CD4-positive, alpha-beta memory T cell (primary cell): ENCODE data around the gene MLXIP. TPM values are rescaled to one million over a fixed set of nuclear protein-coding genes. Genes with fewer than 3 reads are reported as not detected.

Experiments
- CTCF ChIA-PET: fragments of 350-600 bp; sonication (Branson Sonifier 250); formaldehyde crosslinking; loops from one replicate; lab custom pipeline; 2021; ENCODE audit warnings: inconsistent platforms; ENCODE audit not compliant: partially characterized antibody; lab: Charles Lee
- POLR2A ChIA-PET: fragments of 350-600 bp; sonication (Branson Sonifier 250); formaldehyde crosslinking; loops from one replicate; lab custom pipeline; 2021; ENCODE audit not compliant: partially characterized antibody; lab: Charles Lee
- DNase-seq, 5 donors: peaks; one replicate each; pipeline versions ENCODE4 v3.0.0 to v3.0.0-alpha.2; 2020 to 2022; ENCODE audit warnings: mixed read lengths in 1 of 5
- H3K27ac ChIP-seq: one replicate; pipeline ENCODE4 v1.7.0; 2013; ENCODE audit warnings: low read depth, low read length
- H3K27me3 ChIP-seq: 2 replicates; pipeline ENCODE4 v1.7.0; 2013; ENCODE audit warnings: mild to moderate bottlenecking, low read length, moderate library complexity; ENCODE audit not compliant: insufficient read depth
- H3K36me3 ChIP-seq: 2 replicates; pipeline ENCODE4 v1.7.0; 2013; ENCODE audit warnings: mild to moderate bottlenecking, low read length, moderate library complexity; ENCODE audit not compliant: insufficient read depth
- H3K4me1 ChIP-seq: 2 replicates; pipeline ENCODE4 v1.7.0; 2013; ENCODE audit warnings: mild to moderate bottlenecking, low read length, moderate library complexity; ENCODE audit not compliant: insufficient read depth
- H3K4me3 ChIP-seq, 2 donors: one replicate each; pipeline ENCODE4 v1.7.0; 2013; ENCODE audit warnings: low read length in 2 of 2, mild to moderate bottlenecking in 1 of 2
- H3K9me3 ChIP-seq, 2 donors: one replicate each; pipeline ENCODE4 v1.7.0; 2013; ENCODE audit warnings: low read length in 2 of 2, control low read depth in 1 of 2; ENCODE audit not compliant: control insufficient read depth in 1 of 2
- H3K27ac Mint-ChIP-seq, 7 donors: one replicate each; pipeline ENCODE4 v1.8.0; 2020 to 2021; ENCODE audit warnings: mixed read lengths in 7 of 7, mild to moderate bottlenecking in 6 of 7, inconsistent platforms in 3 of 7, moderate library complexity in 3 of 7
- H3K27me3 Mint-ChIP-seq, 2 donors: one replicate each; pipeline ENCODE4 v1.8.0; 2020 to 2021; ENCODE audit warnings: mixed read lengths in 2 of 2
- H3K36me3 Mint-ChIP-seq, 2 donors: one replicate each; pipeline ENCODE4 v1.8.0; 2020 to 2021; ENCODE audit warnings: mixed read lengths in 2 of 2, inconsistent platforms in 1 of 2, mild to moderate bottlenecking in 1 of 2
- H3K4me1 Mint-ChIP-seq, 4 donors: one replicate each; pipeline ENCODE4 v1.8.0; 2020 to 2021; ENCODE audit warnings: mixed read lengths in 4 of 4, mild to moderate bottlenecking in 1 of 4
- H3K4me3 Mint-ChIP-seq, 8 donors: one replicate each; pipeline ENCODE4 v1.8.0; 2020 to 2021; ENCODE audit warnings: mixed read lengths in 8 of 8, mild to moderate bottlenecking in 7 of 8, moderate library complexity in 6 of 8, inconsistent platforms in 3 of 8
- H3K9me3 Mint-ChIP-seq, 8 donors: one replicate each; pipeline ENCODE4 v1.8.0; 2020 to 2021; ENCODE audit warnings: mixed read lengths in 8 of 8, mild to moderate bottlenecking in 5 of 8, inconsistent platforms in 3 of 8, moderate library complexity in 1 of 8
- intact Hi-C: fragments of 100-400 bp; cut with micrococcal nuclease; formaldehyde crosslinking; loops from one replicate; pipeline ENCODE4 v1.15.1; 2023
- polyA plus RNA-seq, 2 donors: library from polyadenylated mRNA; unstranded; fragments of 300-500 nt; fragmentation: Illumina TruSeq; gene quantifications; one replicate each; pipeline ENCODE4 v1.2.3, GENCODE V29; 2021
- total RNA-seq, 2 experiments: library from RNA; stranded (reverse); gene quantifications; one replicate each; pipeline ENCODE4 v1.2.3, GENCODE V29; 2021

MLXIP gene
- total and polyA plus RNA-seq, 4 experiments from 2014 or later = 2.7 to 88.1 (median 51.7) TPM

- Mint-ChIP-seq H3K9me3 (no peaks in the 10 kb centered on the region), H3K27ac (peak overlapping the region in 2 of 7 donors; percentile 29 to 53), H3K4me3 (no peak overlapping the region), H3K36me3 (peaks cover 13 to 47% of the 10 kb centered on the region in 2 donors), H3K4me1 (peaks cover 60 to 94% (median 75%) of the 10 kb centered on the region in 4 donors), H3K27me3 (no peaks in the 10 kb centered on the region)
- H3K36me3 ChIP-seq = peaks cover 5% of the 10 kb centered on the region
- no peaks in the 10 kb centered on the region for H3K27me3 ChIP-seq
- POLR2A ChIA-PET = interaction anchor here (1.4 kb wide), 1 partner anchor 9 kb away, joined by 3 read pairs; no protein-coding TSS in a partner anchor
- H3K4me3 ChIP-seq = no peak overlapping the region
- CTCF ChIA-PET = interaction anchor here (1.4 kb wide), 1 partner anchor 39 kb away, joined by 5 read pairs; no protein-coding TSS in a partner anchor
- no peak for DNase-seq
- intact Hi-C loops = no loop called here
- no peaks in the 10 kb centered on the region for H3K9me3 ChIP-seq
- H3K27ac ChIP-seq = no peak overlapping the region
- peaks cover 75% of the 10 kb centered on the region for H3K4me1 ChIP-seq
Measured at GRCh38 chr12:122084857-122085405, 6.4 kb downstream of the MLXIP start.

GRCh38 chr12:122085591-122085990, 7.0 kb downstream of the MLXIP start:
- no peaks in the 10 kb centered on the region for H3K27me3 ChIP-seq
- Mint-ChIP-seq H3K4me1 (peaks cover 56 to 89% (median 71%) of the 10 kb centered on the region in 4 donors), H3K27me3 (no peaks in the 10 kb centered on the region), H3K4me3 (peak overlapping the region in 1 of 8 donors; percentile 35), H3K27ac (peak overlapping the region in 5 of 7 donors; percentile 1 to 80 (median 65)), H3K36me3 (peaks cover 13 to 42% of the 10 kb centered on the region in 2 donors), H3K9me3 (no peaks in the 10 kb centered on the region)
- ChIA-PET POLR2A (interaction anchor here (0.8 to 1.4 kb wide), 2 partner anchors 10 kb away, joined by 3 read pairs; no protein-coding TSS in a partner anchor), CTCF (interaction anchor here (1.2 to 1.4 kb wide), 2 partner anchors 12 to 38 kb away, joined by 4 to 5 read pairs; no protein-coding TSS in a partner anchor)
- no peaks in the 10 kb centered on the region for H3K9me3 ChIP-seq
- H3K36me3 ChIP-seq = peaks cover 5% of the 10 kb centered on the region
- no peak overlapping the region for H3K4me3 ChIP-seq
- H3K27ac ChIP-seq = no peak overlapping the region
- intact Hi-C loops = no loop called here
- H3K4me1 ChIP-seq = peaks cover 74% of the 10 kb centered on the region
- no peak for DNase-seq

GRCh38 chr12:122086116-122086515, 7.6 kb downstream of the MLXIP start:
- no peaks in the 10 kb centered on the region for H3K27me3 ChIP-seq
- Mint-ChIP-seq H3K27ac (peak overlapping the region in 6 of 7 donors; percentile 48 to 80 (median 68)), H3K36me3 (peaks cover 13 to 41% of the 10 kb centered on the region in 2 donors), H3K4me1 (peaks cover 56 to 84% (median 70%) of the 10 kb centered on the region in 4 donors), H3K27me3 (no peaks in the 10 kb centered on the region), H3K4me3 (no peak overlapping the region), H3K9me3 (no peaks in the 10 kb centered on the region)
- ChIA-PET CTCF (interaction anchor here (1.2 to 1.4 kb wide), 2 partner anchors 11 to 37 kb away, joined by 4 to 5 read pairs; no protein-coding TSS in a partner anchor), POLR2A (interaction anchor here (0.8 to 1.4 kb wide), 2 partner anchors 10 to 11 kb away, joined by 3 read pairs; no protein-coding TSS in a partner anchor)
- no peak overlapping the region for H3K4me3 ChIP-seq
- H3K9me3 ChIP-seq = no peaks in the 10 kb centered on the region
- DNase-seq = no peak
- peaks cover 5% of the 10 kb centered on the region for H3K36me3 ChIP-seq
- H3K27ac ChIP-seq = no peak overlapping the region
- intact Hi-C loops = no loop called here
- H3K4me1 ChIP-seq = peaks cover 74% of the 10 kb centered on the region

GRCh38 chr12:122086641-122087285, 8.2 kb downstream of the MLXIP start:
- Histone ChIP-seq H3K36me3 (peaks cover 5% of the 10 kb centered on the region), H3K4me1 (peaks cover 74% of the 10 kb centered on the region), H3K27me3 (no peaks in the 10 kb centered on the region), H3K4me3 (no peak overlapping the region), H3K27ac (no peak overlapping the region), H3K9me3 (no peaks in the 10 kb centered on the region)
- intact Hi-C loops = no loop called here
- Mint-ChIP-seq H3K27me3 (no peaks in the 10 kb centered on the region), H3K9me3 (no peaks in the 10 kb centered on the region), H3K4me3 (peak overlapping the region in 3 of 8 donors; percentile 7 to 61 (median 41)), H3K27ac (peak overlapping the region in 6 of 7 donors; percentile 56 to 92 (median 76)), H3K36me3 (peaks cover 17 to 40% of the 10 kb centered on the region in 2 donors), H3K4me1 (peaks cover 56 to 77% (median 68%) of the 10 kb centered on the region in 4 donors)
- ChIA-PET CTCF (interaction anchor here (1.2 kb wide), 1 partner anchor 11 kb away, joined by 4 read pairs; no protein-coding TSS in a partner anchor), POLR2A (interaction anchor here (0.8 to 6.3 kb wide), 4 partner anchors 6 to 13 kb away, joined by 3 to 53 read pairs (median 4); partner anchors contain the start of gene MLXIP)
- DNase-seq = no peak

GRCh38 chr12:122087431-122088178, 9.0 kb downstream of the MLXIP start:
- H3K27ac ChIP-seq = no peak overlapping the region
- H3K27me3 ChIP-seq = no peaks in the 10 kb centered on the region
- ChIA-PET POLR2A (interaction anchor here (0.8 to 6.3 kb wide), 4 partner anchors 7 to 95 kb away, joined by 3 to 53 read pairs (median 4); partner anchors contain the start of genes LRRC43 and MLXIP), CTCF (interaction anchor here (1.8 to 3.4 kb wide), 3 partner anchors 11 to 33 kb away, joined by 5 to 14 read pairs (median 7); no protein-coding TSS in a partner anchor)
- H3K4me1 ChIP-seq = peaks cover 73% of the 10 kb centered on the region
- intact Hi-C loops = loop anchor here (1.0 kb wide), 1 partner anchor 8 kb away; no protein-coding TSS in a partner anchor
- peaks cover 49 to 69% (median 60%) of the 10 kb centered on the region in 4 donors for H3K4me1 Mint-ChIP-seq
- H3K4me3 ChIP-seq = no peak overlapping the region
- no peaks in the 10 kb centered on the region for H3K9me3 Mint-ChIP-seq
- H3K9me3 ChIP-seq = no peaks in the 10 kb centered on the region
- H3K4me3 Mint-ChIP-seq = peak overlapping the region in 5 of 8 donors; percentile 5 to 41 (median 14)
- DNase-seq = no peak
- H3K27me3 Mint-ChIP-seq = no peaks in the 10 kb centered on the region
- peaks cover 5% of the 10 kb centered on the region for H3K36me3 ChIP-seq
- H3K36me3 Mint-ChIP-seq = peaks cover 17 to 40% of the 10 kb centered on the region in 2 donors
- peak overlapping the region; percentile 38 to 85 (median 77) for H3K27ac Mint-ChIP-seq

- H3K4me3 Mint-ChIP-seq = peak overlapping the region in 2 of 8 donors; percentile 38 to 48
- POLR2A ChIA-PET = interaction anchor here (0.7 to 6.3 kb wide), 5 partner anchors 8 to 95 kb away, joined by 3 to 53 read pairs (median 3); partner anchors contain the start of genes BCL7A, LRRC43 and MLXIP
- H3K27me3 ChIP-seq = no peaks in the 10 kb centered on the region
- peaks cover 73% of the 10 kb centered on the region for H3K4me1 ChIP-seq
- H3K4me1 Mint-ChIP-seq = peaks cover 43 to 62% (median 54%) of the 10 kb centered on the region in 4 donors
- no peaks in the 10 kb centered on the region for H3K9me3 Mint-ChIP-seq
- H3K27ac Mint-ChIP-seq = peak overlapping the region in 6 of 7 donors; percentile 51 to 84 (median 78)
- peaks cover 5% of the 10 kb centered on the region for H3K36me3 ChIP-seq
- no peak for DNase-seq
- intact Hi-C loops = loop anchor here (1.0 kb wide), 1 partner anchor 9 kb away; no protein-coding TSS in a partner anchor
- CTCF ChIA-PET = interaction anchor here (1.2 to 3.4 kb wide), 5 partner anchors 10 to 34 kb away, joined by 3 to 14 read pairs (median 6); no protein-coding TSS in a partner anchor
- no peaks in the 10 kb centered on the region for H3K9me3 ChIP-seq
- no peak overlapping the region for H3K4me3 ChIP-seq
- no peaks in the 10 kb centered on the region for H3K27me3 Mint-ChIP-seq
- H3K36me3 Mint-ChIP-seq = peaks cover 17 to 40% of the 10 kb centered on the region in 2 donors
- H3K27ac ChIP-seq = no peak overlapping the region
Measured at GRCh38 chr12:122088179-122088810, 9.7 kb downstream of the MLXIP start.
